Measurements from ENCODE around the gene TP53I11.

Gene TP53I11

GRCh38 chr11:44978274-44978960 is 27.7 kb upstream of the TP53I11 start:
- no peak for DNase-seq

DNA sequence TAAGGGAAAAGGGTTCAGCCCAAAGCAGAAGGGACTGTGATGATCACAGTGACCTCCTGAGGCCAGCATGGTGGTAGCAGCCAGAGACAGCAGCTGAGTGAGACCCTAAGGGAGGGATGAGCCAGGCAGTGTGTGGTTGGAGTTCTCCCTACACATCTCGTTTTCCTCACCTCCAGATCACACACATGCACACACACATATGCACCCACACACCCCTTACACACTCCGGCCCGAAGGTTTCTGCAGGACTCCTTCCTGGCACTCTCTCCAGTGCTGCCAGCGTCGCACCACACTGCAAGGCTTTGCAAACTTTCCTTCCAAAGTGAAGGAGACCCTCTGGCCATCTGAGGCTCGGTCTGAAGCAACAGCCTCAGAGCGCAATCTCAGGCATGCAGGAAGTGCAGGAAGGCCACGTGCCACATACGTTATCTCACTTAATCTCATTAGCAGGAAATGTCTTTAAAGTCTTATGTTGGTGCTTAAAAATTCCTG is 26.9 kb upstream of the TP53I11 start:
- no peak for DNase-seq

DNA sequence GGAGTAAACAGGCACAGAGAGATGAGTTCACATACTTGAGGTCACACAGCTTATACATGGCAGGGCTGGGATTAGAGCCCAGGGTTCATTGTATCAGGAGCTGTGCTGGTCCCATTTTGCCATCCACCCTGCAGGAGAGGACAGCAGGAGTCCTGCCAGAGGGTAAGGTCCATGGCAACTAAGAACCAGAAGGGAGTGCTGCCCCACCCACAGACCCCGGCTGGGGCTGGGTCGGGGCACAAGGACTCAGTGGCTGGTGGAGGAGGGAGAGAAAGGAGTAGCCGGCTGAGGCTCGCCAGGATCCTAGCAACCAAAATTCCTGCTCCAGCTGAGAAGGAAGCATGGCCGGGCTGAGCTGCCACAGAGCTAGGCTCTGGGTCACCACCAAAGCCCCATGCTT is 25.9 kb upstream of the TP53I11 start:
- no peak for DNase-seq

GRCh38 chr11:44974402-44975000 is 23.8 kb upstream of the TP53I11 start:
- no peak for DNase-seq

DNA sequence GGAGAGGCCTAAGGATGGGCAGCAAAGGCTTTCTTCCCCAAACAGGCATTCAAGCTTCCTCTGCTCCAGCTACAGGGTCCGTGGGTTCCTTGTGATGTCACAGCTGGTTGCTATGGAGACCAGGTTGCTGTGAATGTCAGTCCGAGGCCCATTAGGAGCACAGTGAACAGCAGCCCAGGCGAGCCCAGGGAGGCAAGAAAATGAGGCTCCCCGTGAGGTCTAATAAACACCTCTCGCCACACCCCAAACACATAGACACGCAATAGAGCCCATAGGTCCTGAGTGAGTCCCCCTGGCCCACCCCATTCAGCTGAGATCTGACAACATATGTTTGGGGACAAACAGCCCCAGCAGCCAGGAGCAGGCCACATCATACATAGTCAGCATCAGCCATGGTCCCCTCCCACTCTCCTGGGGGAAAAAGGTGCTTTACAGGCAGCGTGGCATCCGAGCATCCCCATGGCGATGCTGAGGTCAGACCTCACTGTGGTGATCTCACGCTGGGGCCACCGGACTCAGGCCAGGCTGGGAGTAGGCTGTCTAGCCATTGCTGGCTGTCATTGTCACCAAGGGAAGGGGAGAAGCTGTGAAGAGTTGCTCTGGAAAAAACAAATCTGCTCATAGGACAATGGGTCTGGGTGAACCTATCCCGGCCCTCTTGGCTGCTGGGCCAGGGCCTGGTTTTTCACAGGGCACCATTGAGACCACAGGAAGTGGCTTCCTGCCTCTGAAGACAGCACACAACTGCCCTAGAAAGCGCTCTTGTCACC is 23.1 kb upstream of the TP53I11 start:
- no peak for DNase-seq

- DNase-seq: no peak
Observed at GRCh38 chr11:44972746-44973435, 22.2 kb upstream of the TP53I11 start.

DNA sequence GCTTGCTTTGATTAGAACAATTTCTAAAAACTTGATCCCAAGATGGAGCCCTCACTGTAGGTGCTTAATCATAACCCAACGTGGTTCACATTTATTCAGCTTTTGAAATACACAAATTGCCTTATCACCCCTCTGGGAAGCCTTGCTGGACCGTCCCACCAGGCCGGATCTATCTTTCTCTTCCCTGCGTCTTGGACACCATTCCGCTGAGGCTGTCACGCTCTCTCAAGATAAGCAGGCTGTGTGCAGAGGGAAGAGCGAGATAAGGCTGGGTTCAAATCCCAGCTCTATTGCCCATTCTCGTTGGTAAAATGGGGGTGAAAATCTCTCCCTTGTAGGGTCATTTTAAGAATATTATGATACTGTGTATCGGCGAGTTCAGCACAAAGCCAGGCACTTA is 20.5 kb upstream of the TP53I11 start:
- no peak for DNase-seq

DNA sequence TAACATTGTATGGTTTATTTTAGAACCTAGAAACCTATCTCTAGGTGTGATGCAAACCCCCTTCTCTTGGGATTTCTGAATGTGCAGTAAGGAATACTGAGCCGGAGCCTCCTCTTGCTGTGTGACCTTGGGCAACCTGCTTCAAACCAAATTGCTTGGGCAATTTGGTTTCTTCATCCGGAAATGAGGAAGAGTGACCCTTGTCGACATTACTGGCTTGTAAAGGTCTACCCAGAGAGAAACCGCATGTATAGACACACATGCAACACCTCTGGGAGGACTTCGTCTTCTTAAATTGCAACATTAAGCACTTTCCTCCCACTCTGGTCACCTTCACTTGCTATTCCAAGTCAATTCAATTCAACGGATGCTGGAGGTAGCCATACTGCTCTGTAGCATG is 19.6 kb upstream of the TP53I11 start:
- no peak for DNase-seq

DNA sequence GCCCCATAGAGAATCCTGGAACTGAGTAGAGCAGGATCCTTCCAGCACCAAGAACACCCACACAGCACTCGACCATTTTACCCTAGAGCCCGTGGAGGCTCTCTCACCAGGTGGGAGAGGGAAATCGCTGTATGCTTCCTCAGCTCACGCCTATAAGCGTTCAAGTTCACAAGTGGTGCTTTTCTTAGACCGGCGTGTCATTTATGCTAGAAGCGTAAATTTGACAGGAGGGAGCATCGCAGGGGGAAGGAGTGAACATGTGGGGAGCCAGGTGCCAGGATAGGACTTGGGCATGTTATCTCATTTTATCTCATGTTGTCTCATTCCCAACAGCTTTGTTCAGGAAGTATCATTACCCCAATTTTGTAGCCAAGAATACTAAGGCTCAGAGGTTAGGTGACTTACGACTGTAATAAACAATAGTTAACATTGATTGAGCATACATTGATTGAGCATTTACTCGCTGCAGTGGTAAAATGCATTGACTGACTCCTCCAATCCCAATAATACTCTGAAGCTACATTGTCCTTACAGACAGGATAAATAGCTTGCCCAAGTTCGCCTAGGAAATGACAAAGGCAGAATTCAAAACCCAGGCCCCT is 19.1 kb upstream of the TP53I11 start:
- no peak for DNase-seq

- DNase-seq: no peak
Observed at GRCh38 chr11:44968510-44968909, 17.8 kb upstream of the TP53I11 start.

GRCh38 chr11:44967930-44968496 is 17.3 kb upstream of the TP53I11 start:
- DNase-seq: no peak

- no peak for DNase-seq
Observed at GRCh38 chr11:44966694-44967093, 16.0 kb upstream of the TP53I11 start.

- peak; percentile 95 for DNase-seq
Observed at GRCh38 chr11:44964526-44965209, 14.0 kb upstream of the TP53I11 start.

- no peak for DNase-seq
Observed at GRCh38 chr11:44963948-44964347, 13.3 kb upstream of the TP53I11 start.

DNA sequence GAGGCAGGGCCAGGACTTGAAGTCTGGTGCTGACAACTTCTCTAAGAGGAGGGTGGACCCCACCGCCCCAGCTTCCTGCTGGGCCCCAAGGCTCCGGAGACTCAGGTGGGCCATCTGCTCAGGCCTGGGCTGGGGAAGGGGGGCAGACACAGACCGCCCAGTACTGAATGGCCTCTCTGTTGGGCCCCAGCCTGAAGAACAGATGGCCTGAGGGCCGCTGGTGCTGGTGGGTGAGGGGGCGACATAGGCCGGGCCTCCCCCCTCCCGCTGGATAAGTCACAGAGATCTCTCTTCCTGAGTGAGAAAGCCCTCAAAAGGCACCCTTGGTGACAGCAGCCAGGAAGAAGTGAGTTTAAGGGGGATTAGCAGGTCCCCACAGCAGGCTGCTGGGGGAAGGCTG is 12.5 kb upstream of the TP53I11 start:
- no peak for DNase-seq

DNA sequence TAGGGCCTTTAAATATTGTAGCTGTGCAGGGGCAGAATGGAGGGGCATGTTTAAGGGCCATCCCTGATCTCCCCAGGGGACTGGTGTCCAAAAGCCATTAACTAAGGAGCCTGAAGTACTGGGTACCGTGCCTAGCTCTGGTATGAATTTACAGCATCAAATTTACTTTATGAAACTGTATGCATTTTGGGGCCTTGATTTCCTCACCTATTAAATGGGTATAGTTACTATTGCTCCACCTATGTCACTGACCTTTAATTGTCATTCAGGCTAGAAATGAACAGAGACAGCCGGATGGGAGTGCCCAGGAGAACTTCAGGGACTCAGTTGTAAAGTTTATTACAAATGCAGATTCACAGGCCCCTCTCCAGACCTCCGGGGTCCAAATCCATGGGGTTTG is 11.8 kb upstream of the TP53I11 start:
- DNase-seq: no peak

- peak; percentile 54 for DNase-seq
Observed at GRCh38 chr11:44960200-44960845, 9.6 kb upstream of the TP53I11 start.

DNA sequence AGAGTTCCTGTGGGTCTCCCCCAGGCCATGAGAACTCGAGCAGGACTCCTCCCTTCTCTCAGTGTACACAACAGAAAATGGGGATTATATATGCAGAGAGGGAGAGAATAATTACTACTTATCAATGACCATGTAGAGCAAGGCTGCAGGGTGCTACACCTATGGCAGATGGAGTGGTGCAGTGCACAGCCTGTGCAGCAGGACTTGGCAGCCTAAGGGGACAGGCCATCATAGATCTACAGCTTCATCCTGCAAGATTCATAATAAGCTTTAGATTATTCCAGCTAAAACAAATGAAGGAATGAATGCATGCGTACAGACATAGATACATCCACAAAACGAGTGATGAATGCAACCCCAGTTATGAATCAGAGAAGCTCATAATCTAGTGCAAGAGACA is 8.4 kb upstream of the TP53I11 start:
- DNase-seq: no peak

DNA sequence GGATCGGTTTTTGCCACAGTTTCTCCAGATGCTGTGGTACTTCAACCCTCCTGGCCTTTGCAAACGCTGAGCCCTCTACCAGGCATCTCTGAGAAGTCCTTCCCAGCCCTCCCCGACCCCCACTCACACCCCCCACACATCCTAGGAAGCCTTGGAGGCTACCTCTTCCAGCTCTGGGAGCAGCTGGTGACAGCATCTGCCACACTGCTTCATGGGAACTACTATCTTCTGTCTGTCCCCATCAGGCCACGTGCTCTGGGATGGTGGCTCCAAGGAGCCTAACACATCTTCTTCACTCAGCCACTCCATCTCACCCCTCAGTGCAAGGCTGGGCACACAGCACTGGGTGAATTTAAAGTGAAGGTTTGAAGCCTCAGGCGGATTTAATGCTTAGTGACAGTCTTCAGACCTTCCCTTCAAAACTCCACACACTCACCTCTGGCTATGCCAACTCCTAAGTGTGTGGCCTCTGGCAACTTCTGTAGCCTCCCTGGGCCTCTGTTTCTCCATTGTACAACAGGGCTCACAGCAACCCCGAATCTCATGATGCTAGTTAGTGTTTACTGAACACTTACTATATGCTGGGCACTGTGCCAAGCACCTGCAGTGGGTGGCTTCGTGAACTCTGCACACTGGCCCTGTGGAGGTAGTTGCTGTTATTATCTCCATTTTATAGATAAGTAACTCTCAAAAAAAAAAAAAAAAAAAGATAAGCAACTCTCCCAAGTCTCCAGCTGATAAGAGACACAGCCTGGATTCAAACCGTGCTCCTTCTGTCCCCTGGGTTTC is 7.3 kb upstream of the TP53I11 start:
- DNase-seq: peak; percentile 53

DNA sequence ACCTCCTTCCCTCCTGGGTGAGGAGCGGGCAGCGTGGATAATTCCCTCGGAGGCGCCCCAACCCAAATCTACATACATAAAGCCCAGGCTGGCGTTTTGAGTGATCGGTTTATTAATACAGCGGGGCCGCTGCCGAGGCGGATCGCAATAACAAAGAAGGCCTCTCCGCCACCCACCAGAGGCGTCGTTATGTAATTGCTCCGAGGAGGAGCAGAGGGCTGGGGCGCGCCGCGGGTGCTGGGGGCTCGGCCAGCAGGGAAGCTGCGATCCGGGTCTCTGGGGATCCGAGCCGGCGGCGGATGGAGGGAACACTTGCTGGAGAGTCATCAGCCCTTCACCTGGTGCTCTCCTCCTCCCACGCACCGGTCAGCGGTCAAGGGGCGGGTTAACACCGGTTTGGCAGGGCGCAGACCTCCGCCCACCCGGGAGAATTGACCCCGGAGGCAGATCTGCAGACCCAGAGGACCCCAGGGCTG is 6.4 kb upstream of the TP53I11 start:
- no peak for DNase-seq

All from NCI-H2171 (cell line).